Retina (tissue), 1 donor: ENCODE results near the gene TLCD3B.
"Not testable (repeated sequence)": the region's sequence is repeated elsewhere in the genome, so short reads cannot be mapped to it uniquely, and the experiment has no call there.

ENCODE experiments used
- DNase-seq: peaks from one replicate; pipeline ENCODE4 v3.0.0-alpha.2; 2016

Gene TLCD3B

GRCh38 chr16:30025156-30025555 is 5.9 kb downstream of the TLCD3B start:
- DNase-seq: no peak

GRCh38 chr16:30024451-30024850 is 6.6 kb downstream of the TLCD3B start:
- no peak for DNase-seq

- DNase-seq: no peak
Measured at GRCh38 chr16:30023586-30023985, 7.5 kb downstream of the TLCD3B start.

GRCh38 chr16:30022887-30023286 is 8.2 kb downstream of the TLCD3B start, which contains the start of gene C16orf92:
Gene C16orf92 (plus strand): TSS chr16:30023198. CDS start chr16:30023341, 143 bp downstream.
- DNase-seq: no peak

- no peak for DNase-seq
Measured at GRCh38 chr16:30018731-30019158, 12.3 kb downstream of the TLCD3B start.

GRCh38 chr16:30017937-30018336 is 13.1 kb downstream of the TLCD3B start:
- DNase-seq: not testable (repeated sequence)

- DNase-seq: no peak
Measured at GRCh38 chr16:30017277-30017656, 13.8 kb downstream of the TLCD3B start.

GRCh38 chr16:30016555-30017276 is 14.4 kb downstream of the TLCD3B start:
- no peak for DNase-seq

- DNase-seq: not testable (repeated sequence)
Measured at GRCh38 chr16:30015450-30015849, 15.6 kb downstream of the TLCD3B start.

GRCh38 chr16:30012598-30012997 is 18.5 kb downstream of the TLCD3B start:
- not testable (repeated sequence) for DNase-seq

- DNase-seq: peak; percentile 46
Measured at GRCh38 chr16:30011714-30012504, 19.2 kb downstream of the TLCD3B start.

- peak; percentile 74 for DNase-seq
Measured at GRCh38 chr16:30010844-30011713, 20.0 kb downstream of the TLCD3B start, which contains the start of gene DOC2A. Gene DOC2A (minus strand): TSS chr16:30011027. CDS start chr16:30010222, 805 bp downstream.

GRCh38 chr16:30009990-30010843 is 20.9 kb downstream of the TLCD3B start:
- DNase-seq: peak; percentile 44

GRCh38 chr16:30009085-30009862 is 21.8 kb downstream of the TLCD3B start:
- DNase-seq: no peak

- DNase-seq: no peak
Measured at GRCh38 chr16:30007378-30007895, 23.6 kb downstream of the TLCD3B start.

- no peak for DNase-seq
Measured at GRCh38 chr16:30006659-30007377, 24.3 kb downstream of the TLCD3B start.

GRCh38 chr16:30006095-30006473 is 25.0 kb downstream of the TLCD3B start:
- DNase-seq: no peak

GRCh38 chr16:30005341-30006094 is 25.6 kb downstream of the TLCD3B start:
- DNase-seq: peak; percentile 55

GRCh38 chr16:30004811-30005242 is 26.2 kb downstream of the TLCD3B start:
- DNase-seq: no peak
